Measurements from ENCODE around the gene ZSCAN5B.

Gene ZSCAN5B

GRCh38 chr19:56163097-56163496 lies 34.5 kb downstream of the ZSCAN5B start:
- TF ChIP-seq CTCF (IDR thresholded peaks at IDR 0.05; ENCODE audit: low read depth, low read length): no peak
- H3K9me3 ChIP-seq: no peaks in the 10 kb centered on the region
- peaks cover 7% of the 10 kb centered on the region for H3K36me3 ChIP-seq
- H3K4me3 ChIP-seq (ENCODE audit: low read depth, low read length): no peak overlapping the region
- no peak for DNase-seq
- H3K4me1 ChIP-seq: no peaks in the 10 kb centered on the region
- no peaks in the 10 kb centered on the region for H3K27me3 ChIP-seq

- Histone ChIP-seq H3K9me3 (no peaks in the 10 kb centered on the region), H3K36me3 (peaks cover 10% of the 10 kb centered on the region), H3K4me3 (ENCODE audit: low read depth, low read length) (no peak overlapping the region), H3K4me1 (no peaks in the 10 kb centered on the region), H3K27me3 (no peaks in the 10 kb centered on the region)
- DNase-seq: no peak
- TF ChIP-seq CTCF (IDR thresholded peaks at IDR 0.05; ENCODE audit: low read depth, low read length): no peak
Observed at GRCh38 chr19:56162258-56162657, 35.3 kb downstream of the ZSCAN5B start.

DNA sequence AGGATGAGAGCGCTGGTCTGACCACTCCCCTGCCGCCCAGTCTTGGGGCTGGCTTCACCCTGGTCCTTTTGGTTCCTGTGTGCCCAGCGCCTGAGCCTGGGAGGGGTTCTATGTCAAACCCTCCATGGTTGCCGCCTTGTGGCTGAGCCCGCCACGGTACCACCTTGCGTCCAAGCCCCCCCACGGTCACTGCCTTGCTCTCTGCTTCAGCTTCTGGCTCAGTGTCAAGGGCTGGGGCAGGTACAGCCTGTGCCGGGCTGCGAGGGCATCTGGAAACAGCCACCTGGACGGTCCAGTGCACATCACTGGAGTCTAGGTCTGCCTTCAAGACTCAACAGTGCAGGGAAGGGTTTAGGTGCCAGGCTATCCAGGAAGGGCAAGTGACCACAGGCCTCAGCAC lies 36.0 kb downstream of the ZSCAN5B start:
- TF ChIP-seq CTCF (IDR thresholded peaks at IDR 0.05; ENCODE audit: low read depth, low read length): no peak
- Histone ChIP-seq H3K4me1 (no peaks in the 10 kb centered on the region), H3K9me3 (no peaks in the 10 kb centered on the region), H3K27me3 (no peaks in the 10 kb centered on the region), H3K4me3 (ENCODE audit: low read depth, low read length) (no peak overlapping the region), H3K36me3 (peaks cover 12% of the 10 kb centered on the region)
- DNase-seq: no peak

GRCh38 chr19:56159622-56160271 lies 37.8 kb downstream of the ZSCAN5B start:
- DNase-seq: no peak
- Histone ChIP-seq H3K9me3 (no peaks in the 10 kb centered on the region), H3K27me3 (no peaks in the 10 kb centered on the region), H3K4me1 (no peaks in the 10 kb centered on the region), H3K4me3 (ENCODE audit: low read depth, low read length) (no peak overlapping the region), H3K36me3 (peaks cover 27% of the 10 kb centered on the region)
- no peak for TF ChIP-seq CTCF (IDR thresholded peaks at IDR 0.05; ENCODE audit: low read depth, low read length)

DNA sequence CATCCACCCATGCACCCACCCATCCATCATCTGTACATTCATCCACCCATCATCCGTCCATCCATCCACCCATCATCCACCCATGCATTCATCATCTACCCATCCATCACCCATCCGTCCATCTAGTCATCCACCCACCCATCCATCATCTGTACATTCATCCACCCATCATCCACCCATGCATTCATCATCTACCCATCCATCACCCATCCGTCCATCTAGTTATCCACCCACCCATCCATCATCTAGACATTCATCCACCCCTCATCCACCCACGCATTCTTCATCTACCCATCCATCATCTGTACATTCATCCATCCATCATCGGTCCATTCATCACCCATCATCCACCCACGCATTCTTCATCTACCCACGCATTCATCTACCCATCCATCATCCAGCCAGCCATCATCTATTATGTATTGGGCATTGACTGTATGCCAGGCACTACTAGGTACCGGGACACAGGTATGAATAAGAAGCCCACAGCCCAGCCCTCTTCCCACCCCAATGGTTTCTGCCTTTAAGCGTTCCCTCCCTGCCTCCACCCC lies 38.5 kb downstream of the ZSCAN5B start:
- no peak for TF ChIP-seq CTCF (IDR thresholded peaks at IDR 0.05; ENCODE audit: low read depth, low read length)
- no peaks in the 10 kb centered on the region for H3K9me3 ChIP-seq
- H3K36me3 ChIP-seq: peaks cover 28% of the 10 kb centered on the region
- no peak overlapping the region for H3K4me3 ChIP-seq (ENCODE audit: low read depth, low read length)
- no peak for DNase-seq
- no peaks in the 10 kb centered on the region for H3K4me1 ChIP-seq
- H3K27me3 ChIP-seq: no peaks in the 10 kb centered on the region

- no peaks in the 10 kb centered on the region for H3K9me3 ChIP-seq
- H3K4me3 ChIP-seq (ENCODE audit: low read depth, low read length): no peak overlapping the region
- peaks cover 28% of the 10 kb centered on the region for H3K36me3 ChIP-seq
- no peaks in the 10 kb centered on the region for H3K4me1 ChIP-seq
- DNase-seq: no peak
- H3K27me3 ChIP-seq: no peaks in the 10 kb centered on the region
- TF ChIP-seq CTCF (IDR thresholded peaks at IDR 0.05; ENCODE audit: low read depth, low read length): no peak
Observed at GRCh38 chr19:56158170-56158757, 39.3 kb downstream of the ZSCAN5B start.
